ENCODE results near the gene PPP1R10.

- TF ChIP-seq POLR2AphosphoS5 (IDR thresholded peaks at IDR 0.05; ENCODE audit: low read depth, low read length) (no peak), POLR2A (IDR thresholded peaks at IDR 0.05; ENCODE audit: low read depth, low read length) (no peak)
Measured at GRCh38 chr6:30601815-30602641, 15.0 kb downstream of the PPP1R10 start.
